SK-N-SH (cell line): ENCODE data around the gene NLN. TPM values are rescaled to one million over a fixed set of nuclear protein-coding genes. Genes with fewer than 3 reads are reported as not detected.
"Not testable (repeated sequence)": the region's sequence is repeated elsewhere in the genome, so short reads cannot be mapped to it uniquely, and the experiment has no call there.

Source experiments
- CTCF ChIA-PET: fragments of 300-600, 350-600 bp; formaldehyde crosslinking; extraction: SDS; loops from one replicate; lab custom pipeline; 2021; lab: Yijun Ruan, JAX
- POLR2A ChIA-PET: fragments of 350-600 bp; sonication (Branson Sonifier 250); formaldehyde crosslinking; extraction: SDS; loops from one replicate; lab custom pipeline; 2020; ENCODE audit warnings: antibody characterized with exemption, inconsistent platforms; lab: Yijun Ruan, JAX
- DNase-seq: peaks from one replicate; pipeline ENCODE4 v3.0.0; 2012
- H2AFZ ChIP-seq: fragments of 200-600 bp; sonication (generic); 2 replicates; pipeline ENCODE4 v1.8.1; 2016; ENCODE audit warnings: antibody characterized with exemption, mild to moderate bottlenecking, low read depth
- H3F3A ChIP-seq: fragments of 200-600 bp; sonication (generic); replicated peaks from 2 replicates; pipeline ENCODE3; 2016; ENCODE audit warnings: antibody characterized with exemption, mild to moderate bottlenecking; ENCODE audit not compliant: insufficient read depth
- H3K27ac ChIP-seq, 2 experiments: fragments of 200-500 bp in 1 of 2; fragments of 200-600 bp in 1 of 2; sonication (Bioruptor generic) in 1 of 2; sonication (generic), shearing (Covaris generic) in 1 of 2; 2 replicates each; pipeline versions ENCODE4 v1.5.1 to v1.6.1; 2014 to 2016; ENCODE audit warnings: low read depth in 2 of 2, inconsistent platforms in 1 of 2, low read length in 1 of 2, mild to moderate bottlenecking in 1 of 2, mixed read lengths in 1 of 2
- H3K27me3 ChIP-seq: fragments of 200-600 bp; sonication (generic), shearing (Covaris generic); 2 replicates; pipeline ENCODE4 v1.6.1; 2016; ENCODE audit warnings: mixed run types; ENCODE audit not compliant: insufficient read depth
- H3K36me3 ChIP-seq, 2 experiments: fragments of 200-500 bp in 1 of 2; fragments of 200-600 bp in 1 of 2; sonication (Bioruptor generic) in 1 of 2; sonication (generic) in 1 of 2; replicated peaks in 1 of 2; 2 replicates each; pipeline versions ENCODE3 to v1.5.1; 2014 to 2016; ENCODE audit warnings: low read length in 1 of 2, mild to moderate bottlenecking in 1 of 2; ENCODE audit not compliant: insufficient read depth in 2 of 2, control insufficient read depth in 1 of 2
- H3K4me1 ChIP-seq, 2 experiments: fragments of 200-500 bp in 1 of 2; fragments of 200-600 bp in 1 of 2; sonication (Bioruptor generic) in 1 of 2; sonication (generic), shearing (Covaris generic) in 1 of 2; 2 replicates each; pipeline versions ENCODE4 v1.5.1 to v1.6.1; 2014 to 2016; ENCODE audit warnings: low read depth in 1 of 2, low read length in 1 of 2, mixed run types in 1 of 2; ENCODE audit not compliant: insufficient read depth in 2 of 2, control insufficient read depth in 1 of 2
- H3K4me2 ChIP-seq: fragments of 200-600 bp; sonication (generic), shearing (Covaris generic); 2 replicates; pipeline ENCODE4 v1.6.1; 2017; ENCODE audit warnings: mixed run types
- H3K4me3 ChIP-seq, 2 experiments: fragments of 200-500 bp in 1 of 2; fragments of 200-600 bp in 1 of 2; sonication (Bioruptor generic) in 1 of 2; sonication (generic), shearing (Covaris generic) in 1 of 2; 2 replicates each; pipeline versions ENCODE4 v1.5.1 to v1.8.1; 2014 to 2016; ENCODE audit warnings: low read depth in 2 of 2, inconsistent platforms in 1 of 2, low read length in 1 of 2, mild to moderate bottlenecking in 1 of 2, mixed read lengths in 1 of 2, moderate library complexity in 1 of 2
- H3K79me2 ChIP-seq: fragments of 200-600 bp; sonication (generic); 2 replicates; pipeline ENCODE4 v1.8.1; 2017; ENCODE audit warnings: mild to moderate bottlenecking; ENCODE audit not compliant: insufficient read depth
- H3K9ac ChIP-seq: fragments of 200-600 bp; sonication (generic); 2 replicates; pipeline ENCODE4 v1.6.1; 2017; ENCODE audit warnings: mixed run types
- H3K9me2 ChIP-seq: fragments of 200-600 bp; sonication (generic); 2 replicates; pipeline ENCODE4 v1.6.1; 2017; ENCODE audit warnings: mixed run types
- H3K9me3 ChIP-seq: fragments of 200-600 bp; sonication (generic); 2 replicates; pipeline ENCODE4 v1.6.1; 2017; ENCODE audit warnings: mixed run types, mild to moderate bottlenecking, moderate library complexity
- H4K20me1 ChIP-seq: fragments of 200-600 bp; sonication (generic); 2 replicates; pipeline ENCODE4 v1.6.1; 2017; ENCODE audit warnings: mild to moderate bottlenecking, mixed run types; ENCODE audit not compliant: insufficient read depth
- CHD2 ChIP-seq: fragments of 150-350 bp; IDR thresholded peaks from 2 replicates; pipeline ENCODE4 v1.6.1; 2018; ENCODE audit warnings: low read length; ENCODE audit not compliant: partially characterized antibody
- EP300 ChIP-seq, 2 experiments: IDR thresholded peaks; 2 replicates each; pipeline versions ENCODE4 v1.4.0 to v1.6.1; 2012; ENCODE audit warnings: borderline replicate concordance in 1 of 2, low read depth in 1 of 2, low read length in 1 of 2
- EZH2phosphoT487 ChIP-seq: fragments of 200-600 bp; sonication (generic); IDR thresholded peaks from 2 replicates; pipeline ENCODE4 v1.6.1; 2017; ENCODE audit warnings: low read depth, mixed run types, mild to moderate bottlenecking, antibody characterized with exemption, moderate library complexity, borderline replicate concordance
- FOSL2 ChIP-seq: IDR thresholded peaks from 2 replicates; pipeline ENCODE4 v1.4.0; 2012; ENCODE audit warnings: low read depth, mild to moderate bottlenecking, moderate library complexity, borderline replicate concordance
- FOXJ3 ChIP-seq: sonication (generic); formaldehyde crosslinking; IDR thresholded peaks from 2 replicates; pipeline ENCODE4 v1.5.1; 2020; ENCODE audit warnings: mild to moderate bottlenecking, missing genetic modification reagents
- FOXM1 ChIP-seq: IDR thresholded peaks from 2 replicates; pipeline ENCODE4 v1.4.0; 2012; ENCODE audit warnings: low read depth, mild to moderate bottlenecking
- GATA2 ChIP-seq: sonication (generic); formaldehyde crosslinking; IDR thresholded peaks from 2 replicates; pipeline ENCODE4 v1.5.0; 2020; ENCODE audit warnings: mild to moderate bottlenecking, missing genetic modification reagents
- JUND ChIP-seq: IDR thresholded peaks from 2 replicates; pipeline ENCODE4 v1.4.0; 2012
- NFIC ChIP-seq: IDR thresholded peaks from 2 replicates; pipeline ENCODE4 v1.4.0; 2012; ENCODE audit warnings: borderline replicate concordance
- PBX3 ChIP-seq: IDR thresholded peaks from 2 replicates; pipeline ENCODE4; 2012
- RAD21 ChIP-seq: IDR thresholded peaks from 2 replicates; pipeline ENCODE4 v1.6.1; 2012; ENCODE audit warnings: mild to moderate bottlenecking, low read length
- REST ChIP-seq: IDR thresholded peaks from 2 replicates; pipeline ENCODE4 v1.6.1; 2012; ENCODE audit warnings: mild to moderate bottlenecking, low read depth, low read length, moderate library complexity
- RXRA ChIP-seq: IDR thresholded peaks from 2 replicates; pipeline ENCODE4 v1.4.0; 2012; ENCODE audit warnings: low read depth, mild to moderate bottlenecking, borderline replicate concordance
- SIN3A ChIP-seq: IDR thresholded peaks from 2 replicates; pipeline ENCODE4 v1.6.1; 2012; ENCODE audit warnings: low read depth, mild to moderate bottlenecking, low read length, moderate library complexity, borderline replicate concordance
- SMC3 ChIP-seq: IDR thresholded peaks from 2 replicates; pipeline ENCODE4 v1.6.1; 2012; ENCODE audit warnings: low read depth, low read length, improper control_type of control experiment
- TEAD4 ChIP-seq: IDR thresholded peaks from 2 replicates; pipeline ENCODE4 v1.4.0; 2012; ENCODE audit warnings: mild to moderate bottlenecking, borderline replicate concordance; ENCODE audit not compliant: insufficient read depth
- USF2 ChIP-seq: fragments of 150-350 bp; IDR thresholded peaks from 2 replicates; pipeline ENCODE4 v1.6.1; 2017; ENCODE audit warnings: antibody characterized with exemption, low read length, low read depth, borderline replicate concordance
- WGBS: methylation state at CpG from one replicate; pipeline ENCODE4 v1.1.6; 2017; ENCODE audit warnings: low lambda C conversion rate; 5-methylcytosine and 5-hydroxymethylcytosine counted together
- polyA plus RNA-seq, 3 experiments: library from polyadenylated mRNA; depleted of rRNA; stranded (reverse); fragments of >200 nt; gene quantifications; 2 replicates each; pipeline ENCODE4 v1.2.3, GENCODE V29; 2012
- TF ChIP-seq, protein P1 (sequence below): IDR thresholded peaks from 2 replicates; pipeline ENCODE4 v1.4.0; 2012; ENCODE audit warnings: low read depth

Gene NLN
- polyA plus RNA-seq, 1 of the 3 experiments (the other 2 are of a cell fraction): 17.1 TPM

GRCh38 chr5:65674749-65675148, 47.3 kb upstream of the NLN start:
- no peaks in the 10 kb centered on the region for H3K9me2 ChIP-seq
- no peaks in the 10 kb centered on the region for H3F3A ChIP-seq
- H3K27ac ChIP-seq: no peak overlapping the region
- CTCF ChIA-PET: interaction anchor here (1.0 to 5.6 kb wide), 3 partner anchors 8 to 20 kb away, joined by 3 to 24 read pairs (median 4); no protein-coding TSS in a partner anchor
- H3K9me3 ChIP-seq: no peaks in the 10 kb centered on the region
- no peak for DNase-seq
- TF ChIP-seq FOSL2: 0 out of 2 replicates have a peak, but pooled peaks have one; percentile 54
- TF ChIP-seq USF2: no peak
- TF ChIP-seq JUND: peak; percentile 25; the same call in 1 of the 2 replicates
- no peak overlapping the region for H2AFZ ChIP-seq
- H3K36me3 ChIP-seq: peaks cover 15 to 22% of the 10 kb centered on the region in 2 experiments
- POLR2A ChIA-PET: no interaction called here
- no peak overlapping the region for H3K4me3 ChIP-seq
- H3K4me2 ChIP-seq: no peak overlapping the region
- no peaks in the 10 kb centered on the region for H3K27me3 ChIP-seq
- no peak overlapping the region for H3K9ac ChIP-seq
- H4K20me1 ChIP-seq: no peaks in the 10 kb centered on the region
- H3K4me1 ChIP-seq: no peaks in the 10 kb centered on the region
- H3K79me2 ChIP-seq: no peaks in the 10 kb centered on the region

DNA sequence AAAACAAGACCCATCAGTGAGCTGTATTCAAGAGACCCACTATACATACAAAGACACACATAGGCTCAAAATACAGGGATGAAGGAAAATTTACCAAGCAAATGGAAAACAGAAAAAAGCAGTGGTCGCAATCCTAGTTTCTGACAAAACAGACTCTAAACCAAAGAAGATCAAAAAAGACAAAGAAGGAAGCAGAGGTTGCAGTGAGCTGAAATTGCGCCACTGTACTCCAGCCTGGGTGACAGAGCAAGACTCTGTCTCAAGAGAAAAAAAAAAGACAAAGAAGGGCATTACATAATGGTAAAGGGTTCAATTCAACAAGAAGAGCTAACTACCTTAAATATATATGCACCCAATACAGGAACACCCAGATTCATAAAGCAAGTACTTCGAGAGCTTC, 45.9 kb upstream of the NLN start:
- not testable (repeated sequence) for H3K4me1 ChIP-seq, H2AFZ ChIP-seq, H3K4me2 ChIP-seq, H3K79me2 ChIP-seq, H3K4me3 ChIP-seq, H4K20me1 ChIP-seq, H3K27ac ChIP-seq, H3K9ac ChIP-seq, H3K9me2 ChIP-seq, H3F3A ChIP-seq, H3K9me3 ChIP-seq, DNase-seq, H3K27me3 ChIP-seq
- POLR2A ChIA-PET: interaction anchor here (0.6 kb wide), 1 partner anchor 43 kb away, joined by 3 read pairs; no protein-coding TSS in a partner anchor
- CTCF ChIA-PET: interaction anchor here (5.6 kb wide), 1 partner anchor 13 kb away, joined by 24 read pairs; no protein-coding TSS in a partner anchor
- WGBS: 95% methylated on average over 3 of the region's 3 CpGs
- peaks cover 14 to 19% of the 10 kb centered on the region in 2 experiments for H3K36me3 ChIP-seq

DNA sequence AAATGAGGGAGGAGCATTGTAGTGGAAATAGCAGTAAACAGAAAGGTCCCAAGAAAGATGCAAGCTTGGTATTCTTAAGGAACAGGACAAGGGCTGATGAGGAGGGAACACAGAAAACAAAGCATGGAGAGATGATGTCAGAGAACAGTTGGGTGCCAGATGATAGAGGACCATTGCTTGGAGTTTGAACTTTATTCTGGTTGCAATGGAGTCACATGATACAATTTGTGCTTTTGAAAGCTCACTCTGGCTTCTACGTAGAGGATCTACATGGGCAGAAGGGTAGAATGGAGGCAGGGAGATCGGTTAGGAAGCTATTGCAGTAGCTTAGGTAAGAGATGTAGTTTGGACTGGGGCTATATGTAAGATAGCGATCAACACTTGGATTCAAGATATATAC, 39.9 kb upstream of the NLN start:
- Histone ChIP-seq H4K20me1 (no peaks in the 10 kb centered on the region), H3K9ac (no peak overlapping the region), H3K9me3 (no peaks in the 10 kb centered on the region), H3K4me1 (no peaks in the 10 kb centered on the region), H3K79me2 (no peaks in the 10 kb centered on the region), H3K4me2 (no peak overlapping the region), H3K36me3 (peaks cover 12 to 34% of the 10 kb centered on the region in 2 experiments), H3K27me3 (no peaks in the 10 kb centered on the region), H3F3A (no peaks in the 10 kb centered on the region), H3K9me2 (no peaks in the 10 kb centered on the region), H3K4me3 (no peak overlapping the region), H2AFZ (no peak overlapping the region), H3K27ac (no peak overlapping the region)
- no peak for DNase-seq
- POLR2A ChIA-PET: no interaction called here
- CTCF ChIA-PET: interaction anchor here (0.9 kb wide), 1 partner anchor 13 kb away, joined by 4 read pairs; no protein-coding TSS in a partner anchor
- 95% methylated on average over 3 of the region's 3 CpGs for WGBS
- TF ChIP-seq PBX3 (no peak), SMC3 (no peak), TEAD4 (no peak), CHD2 (no peak), EP300 (IDR thresholded peaks at IDR 0.05; ENCODE audit: borderline replicate concordance in 1 of 2, low read depth in 1 of 2, low read length in 1 of 2) (no peak), RXRA (no peak), RAD21 (no peak), GATA2 (CRISPR knock-in tag) (no peak), REST (no peak), SIN3A (no peak), EZH2phosphoT487 (no peak), NFIC (no peak), FOXJ3 (CRISPR knock-in tag) (no peak), FOXM1 (no peak)
- TF ChIP-seq, protein P1, sequence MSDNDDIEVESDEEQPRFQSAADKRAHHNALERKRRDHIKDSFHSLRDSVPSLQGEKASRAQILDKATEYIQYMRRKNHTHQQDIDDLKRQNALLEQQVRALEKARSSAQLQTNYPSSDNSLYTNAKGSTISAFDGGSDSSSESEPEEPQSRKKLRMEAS: no peak
